ENCODE measurements around the gene ZNF678.
A peak's percentile ranks its signal among the peaks of the same experiment; 100 is the strongest.
"Not testable (repeated sequence)": the region's sequence is repeated elsewhere in the genome, so short reads cannot be mapped to it uniquely, and the experiment has no call there.

Gene ZNF678

GRCh38 chr1:227546059-227546458 lies 17.3 kb upstream of the ZNF678 start:
- no peak overlapping the region for H3K4me3 Mint-ChIP-seq

GRCh38 chr1:227546598-227547309 lies 16.6 kb upstream of the ZNF678 start:
- Mint-ChIP-seq H3K36me3 (ENCODE audit: low read depth) (peaks cover 3% of the 10 kb centered on the region), H3K9me3 (peaks cover 11% of the 10 kb centered on the region), H3K4me3 (no peak overlapping the region), H3K4me1 (ENCODE audit: low read depth) (peaks cover 6% of the 10 kb centered on the region), H3K27me3 (peaks cover 6% of the 10 kb centered on the region), H3K27ac (no peak overlapping the region)
- DNase-seq = no peak

More at GRCh38 chr1:227546059-227546458, 17.3 kb upstream of the ZNF678 start:
- Mint-ChIP-seq H3K9me3 (peaks cover 5% of the 10 kb centered on the region), H3K4me1 (ENCODE audit: low read depth) (peaks cover 8% of the 10 kb centered on the region), H3K27me3 (peaks cover 5% of the 10 kb centered on the region), H3K36me3 (ENCODE audit: low read depth) (peaks cover under 1% of the 10 kb centered on the region), H3K27ac (no peak overlapping the region)
- DNase-seq = no peak

GRCh38 chr1:227547310-227548118 lies 15.8 kb upstream of the ZNF678 start:
- Mint-ChIP-seq H3K36me3 (ENCODE audit: low read depth) (peaks cover 5% of the 10 kb centered on the region), H3K4me1 (ENCODE audit: low read depth) (peaks cover 6% of the 10 kb centered on the region), H3K27me3 (peaks cover 10% of the 10 kb centered on the region), H3K27ac (peak overlapping the region; percentile 2), H3K9me3 (peaks cover 16% of the 10 kb centered on the region), H3K4me3 (no peak overlapping the region)
- DNase-seq = no peak

- Mint-ChIP-seq H3K27ac (no peak overlapping the region), H3K36me3 (ENCODE audit: low read depth) (peaks cover 7% of the 10 kb centered on the region), H3K9me3 (peaks cover 19% of the 10 kb centered on the region), H3K27me3 (peaks cover 16% of the 10 kb centered on the region), H3K4me3 (no peak overlapping the region), H3K4me1 (ENCODE audit: low read depth) (peaks cover 2% of the 10 kb centered on the region)
- no peak for DNase-seq
Observed at GRCh38 chr1:227548119-227548397, 15.3 kb upstream of the ZNF678 start.

- DNase-seq = no peak
- H3K36me3 Mint-ChIP-seq (ENCODE audit: low read depth) = peaks cover 7% of the 10 kb centered on the region
- peaks cover 19% of the 10 kb centered on the region for H3K9me3 Mint-ChIP-seq
- H3K27ac Mint-ChIP-seq = no peak overlapping the region
- no peak overlapping the region for H3K4me3 Mint-ChIP-seq
- H3K4me1 Mint-ChIP-seq (ENCODE audit: low read depth) = no peaks in the 10 kb centered on the region
- H3K27me3 Mint-ChIP-seq = peaks cover 19% of the 10 kb centered on the region
Observed at GRCh38 chr1:227548448-227548847, 14.9 kb upstream of the ZNF678 start.

- Mint-ChIP-seq H3K36me3 (ENCODE audit: low read depth) (peaks cover 7% of the 10 kb centered on the region), H3K9me3 (peaks cover 22% of the 10 kb centered on the region), H3K27me3 (peaks cover 23% of the 10 kb centered on the region), H3K4me1 (ENCODE audit: low read depth) (no peaks in the 10 kb centered on the region), H3K4me3 (no peak overlapping the region), H3K27ac (no peak overlapping the region)
- DNase-seq = no peak
Observed at GRCh38 chr1:227549892-227550291, 13.5 kb upstream of the ZNF678 start.

- not testable (repeated sequence) for H3K27ac Mint-ChIP-seq; H3K36me3 Mint-ChIP-seq (ENCODE audit: low read depth); DNase-seq; H3K4me1 Mint-ChIP-seq (ENCODE audit: low read depth); H3K4me3 Mint-ChIP-seq
- peaks cover 23% of the 10 kb centered on the region for H3K27me3 Mint-ChIP-seq
- H3K9me3 Mint-ChIP-seq = peaks cover 22% of the 10 kb centered on the region
Observed at GRCh38 chr1:227551881-227552280, 11.5 kb upstream of the ZNF678 start.

GRCh38 chr1:227556288-227556687 lies 7.1 kb upstream of the ZNF678 start:
- peaks cover 56% of the 10 kb centered on the region for H3K27me3 Mint-ChIP-seq
- H3K9me3 Mint-ChIP-seq = peaks cover 19% of the 10 kb centered on the region

GRCh38 chr1:227557962-227558725 lies 5.2 kb upstream of the ZNF678 start:
- Mint-ChIP-seq H3K4me3 (no peak overlapping the region), H3K36me3 (ENCODE audit: low read depth) (peaks cover under 1% of the 10 kb centered on the region), H3K4me1 (ENCODE audit: low read depth) (peaks cover 14% of the 10 kb centered on the region), H3K9me3 (peaks cover 9% of the 10 kb centered on the region), H3K27me3 (peaks cover 56% of the 10 kb centered on the region), H3K27ac (no peak overlapping the region)
- DNase-seq = no peak

More at GRCh38 chr1:227556288-227556687, 7.1 kb upstream of the ZNF678 start:
- H3K36me3 Mint-ChIP-seq (ENCODE audit: low read depth) = peaks cover 4% of the 10 kb centered on the region
- DNase-seq = no peak
- no peak overlapping the region for H3K27ac Mint-ChIP-seq
- H3K4me1 Mint-ChIP-seq (ENCODE audit: low read depth) = peaks cover 11% of the 10 kb centered on the region
- H3K4me3 Mint-ChIP-seq = no peak overlapping the region

GRCh38 chr1:227558732-227559262 lies 4.6 kb upstream of the ZNF678 start:
- Mint-ChIP-seq H3K36me3 (ENCODE audit: low read depth) (peaks cover 7% of the 10 kb centered on the region), H3K27me3 (peaks cover 53% of the 10 kb centered on the region), H3K9me3 (peaks cover 10% of the 10 kb centered on the region), H3K4me1 (ENCODE audit: low read depth) (peaks cover 16% of the 10 kb centered on the region), H3K4me3 (no peak overlapping the region), H3K27ac (no peak overlapping the region)
- no peak for DNase-seq

- DNase-seq = no peak
- Mint-ChIP-seq H3K27ac (no peak overlapping the region), H3K4me3 (no peak overlapping the region), H3K9me3 (peaks cover 8% of the 10 kb centered on the region), H3K27me3 (peaks cover 50% of the 10 kb centered on the region), H3K4me1 (ENCODE audit: low read depth) (peaks cover 23% of the 10 kb centered on the region), H3K36me3 (ENCODE audit: low read depth) (peaks cover 11% of the 10 kb centered on the region)
Observed at GRCh38 chr1:227559499-227559898, 3.9 kb upstream of the ZNF678 start.

- Mint-ChIP-seq H3K27ac (no peak overlapping the region), H3K4me1 (ENCODE audit: low read depth) (peaks cover 25% of the 10 kb centered on the region), H3K36me3 (ENCODE audit: low read depth) (peaks cover 11% of the 10 kb centered on the region), H3K4me3 (no peak overlapping the region), H3K9me3 (peaks cover 7% of the 10 kb centered on the region), H3K27me3 (peaks cover 49% of the 10 kb centered on the region)
- DNase-seq = no peak
Observed at GRCh38 chr1:227559926-227560325, 3.4 kb upstream of the ZNF678 start.

- H3K36me3 Mint-ChIP-seq (ENCODE audit: low read depth) = peaks cover 11% of the 10 kb centered on the region
- peaks cover 49% of the 10 kb centered on the region for H3K27me3 Mint-ChIP-seq
- peaks cover 25% of the 10 kb centered on the region for H3K4me1 Mint-ChIP-seq (ENCODE audit: low read depth)
- peaks cover 7% of the 10 kb centered on the region for H3K9me3 Mint-ChIP-seq
- H3K4me3 Mint-ChIP-seq = no peak overlapping the region
- no peak for DNase-seq
- H3K27ac Mint-ChIP-seq = no peak overlapping the region
Observed at GRCh38 chr1:227560393-227561173, 2.8 kb upstream of the ZNF678 start.
